GM23248 (cell line): ENCODE measurements around the gene COBLL1.

ENCODE experiments used
- EZH2 ChIP-seq: fragments of 200-600 bp; sonication (generic); IDR thresholded peaks from 2 replicates; pipeline ENCODE4 v1.6.1; 2018; ENCODE audit warnings: antibody characterized with exemption, mild to moderate bottlenecking; ENCODE audit not compliant: insufficient read depth, poor library complexity, severe bottlenecking
- EZH2phosphoT487 ChIP-seq: fragments of 200-600 bp; sonication (generic); IDR thresholded peaks from 2 replicates; pipeline ENCODE4 v1.6.1; 2018; ENCODE audit warnings: antibody characterized with exemption, moderate library complexity, mild to moderate bottlenecking, low read depth; ENCODE audit not compliant: insufficient read depth

DNA sequence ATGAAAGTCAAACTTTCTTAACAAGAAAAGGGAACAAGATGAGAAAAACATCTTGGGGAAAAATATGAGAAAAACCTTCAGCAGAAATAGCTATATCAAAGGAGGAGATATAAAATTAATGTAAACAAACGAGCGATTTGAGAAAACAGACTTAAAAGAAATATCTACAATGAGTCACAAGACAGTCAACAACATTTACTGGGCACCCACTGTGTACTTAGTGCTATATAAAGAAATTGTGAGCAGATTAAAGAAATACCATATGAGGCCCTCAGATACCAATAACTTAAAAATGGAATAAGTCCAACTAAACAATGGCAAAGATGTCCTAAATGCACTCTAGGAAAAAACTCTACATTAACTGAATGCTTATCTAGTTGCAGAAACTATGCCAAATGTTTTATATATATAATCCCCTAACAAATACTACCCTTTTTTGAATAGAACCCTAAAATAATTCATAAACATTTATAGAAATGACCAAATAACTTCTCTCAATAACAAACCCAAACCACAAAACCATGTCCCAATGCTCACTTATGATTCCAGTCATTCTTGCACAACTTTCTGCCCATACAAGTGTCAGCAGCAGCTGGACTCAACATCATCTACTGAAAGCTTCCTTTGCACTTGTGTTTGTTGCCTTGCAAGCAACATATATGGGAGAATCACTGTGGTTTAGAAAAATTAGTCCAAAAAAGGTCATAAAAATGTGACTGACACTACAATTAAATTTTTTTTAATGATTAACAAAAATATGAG is 83.5 kb downstream of the COBLL1 start:
- TF ChIP-seq EZH2phosphoT487 (no peak), EZH2 (no peak)
